Measurements from ENCODE around the gene GCDH. TPM values are rescaled to one million over a fixed set of nuclear protein-coding genes. Genes with fewer than 3 reads are reported as not detected.
"Not testable (repeated sequence)": the region's sequence is repeated elsewhere in the genome, so short reads cannot be mapped to it uniquely, and the experiment has no call there.

The GCDH gene
- total RNA-seq, 6 experiments from 2014 or later: 42.2 to 119 (median 59.5) TPM

- WGBS (ENCODE audit: insufficient coverage, low coverage, low lambda C conversion rate, missing lambda C conversion rate): 47% methylated on average over 2 of the region's 5 CpGs
- no peak overlapping the region for H3K4me3 ChIP-seq
- H3K27ac ChIP-seq: no peak overlapping the region
- H3K4me1 ChIP-seq: peaks cover 0 to 29% (median 6%) of the 10 kb centered on the region in 4 donors
- H3K9me3 ChIP-seq: peaks cover 0 to 5% (median 0%) of the 10 kb centered on the region in 4 donors
- H3K27me3 ChIP-seq: no peaks in the 10 kb centered on the region
- DNase-seq: no peak
- no peak for TF ChIP-seq POLR2A (IDR thresholded peaks at IDR 0.05)
- TF ChIP-seq, protein P1, sequence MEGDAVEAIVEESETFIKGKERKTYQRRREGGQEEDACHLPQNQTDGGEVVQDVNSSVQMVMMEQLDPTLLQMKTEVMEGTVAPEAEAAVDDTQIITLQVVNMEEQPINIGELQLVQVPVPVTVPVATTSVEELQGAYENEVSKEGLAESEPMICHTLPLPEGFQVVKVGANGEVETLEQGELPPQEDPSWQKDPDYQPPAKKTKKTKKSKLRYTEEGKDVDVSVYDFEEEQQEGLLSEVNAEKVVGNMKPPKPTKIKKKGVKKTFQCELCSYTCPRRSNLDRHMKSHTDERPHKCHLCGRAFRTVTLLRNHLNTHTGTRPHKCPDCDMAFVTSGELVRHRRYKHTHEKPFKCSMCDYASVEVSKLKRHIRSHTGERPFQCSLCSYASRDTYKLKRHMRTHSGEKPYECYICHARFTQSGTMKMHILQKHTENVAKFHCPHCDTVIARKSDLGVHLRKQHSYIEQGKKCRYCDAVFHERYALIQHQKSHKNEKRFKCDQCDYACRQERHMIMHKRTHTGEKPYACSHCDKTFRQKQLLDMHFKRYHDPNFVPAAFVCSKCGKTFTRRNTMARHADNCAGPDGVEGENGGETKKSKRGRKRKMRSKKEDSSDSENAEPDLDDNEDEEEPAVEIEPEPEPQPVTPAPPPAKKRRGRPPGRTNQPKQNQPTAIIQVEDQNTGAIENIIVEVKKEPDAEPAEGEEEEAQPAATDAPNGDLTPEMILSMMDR (IDR thresholded peaks at IDR 0.05): no peak
- no peaks in the 10 kb centered on the region for H3K36me3 ChIP-seq
- intact Hi-C loops (cut with DNase I): loop anchor here in 1 of 2 donors (10.0 kb wide), 1 partner anchor 47 kb away; the partner anchor contains the start of genes CALR and FARSA
- ATAC-seq: no peak
Observed at GRCh38 chr19:12888006-12888603, 2.9 kb upstream of the GCDH start.

- WGBS (ENCODE audit: insufficient coverage, low coverage, low lambda C conversion rate, missing lambda C conversion rate): 36% methylated on average over 9 of the region's 10 CpGs
- DNase-seq; H3K9me3 ChIP-seq; ATAC-seq; H3K27me3 ChIP-seq; intact Hi-C loops (cut with DNase I); H3K4me3 ChIP-seq: not testable (repeated sequence)
- H3K36me3 ChIP-seq: peaks cover 0 to 22% (median 0%) of the 10 kb centered on the region in 4 donors
- peaks cover 0 to 16% (median 6%) of the 10 kb centered on the region in 4 donors for H3K4me1 ChIP-seq
- peak overlapping the region in 1 of 3 donors; percentile 59 for H3K27ac ChIP-seq
Observed at GRCh38 chr19:12890299-12890786, 617 bp upstream of the GCDH start.

- intact Hi-C loops (cut with DNase I): no loop called here
- Histone ChIP-seq H3K4me1 (peaks cover 0 to 16% (median 6%) of the 10 kb centered on the region in 4 donors), H3K36me3 (peaks cover 0 to 29% (median 4%) of the 10 kb centered on the region in 4 donors), H3K9me3 (no peaks in the 10 kb centered on the region), H3K4me3 (peak overlapping the region; percentile 92 to 96 (median 95)), H3K27me3 (no peaks in the 10 kb centered on the region), H3K27ac (peak overlapping the region in 2 of 3 donors; percentile 79 to 83)
- ATAC-seq: peak; percentile 1 to 58 (median 24)
- DNase-seq: peak in 1 of 3 donors; percentile 74
- 0% methylated on average over 7 of the region's 26 CpGs for WGBS (ENCODE audit: insufficient coverage, low coverage, low lambda C conversion rate, missing lambda C conversion rate)
- TF ChIP-seq POLR2A (IDR thresholded peaks at IDR 0.05): no peak
Observed at GRCh38 chr19:12891553-12892021, 627 bp downstream of the GCDH start.

- H3K27me3 ChIP-seq: no peaks in the 10 kb centered on the region
- H3K27ac ChIP-seq: no peak overlapping the region
- H3K4me1 ChIP-seq: peaks cover 0 to 16% (median 6%) of the 10 kb centered on the region in 4 donors
- H3K36me3 ChIP-seq: peaks cover 0 to 46% (median 10%) of the 10 kb centered on the region in 4 donors
- intact Hi-C loops (cut with DNase I): no loop called here
- no peaks in the 10 kb centered on the region for H3K9me3 ChIP-seq
- H3K4me3 ChIP-seq: no peak overlapping the region
- no peak for DNase-seq
- TF ChIP-seq, protein P1 (IDR thresholded peaks at IDR 0.05): no peak
- TF ChIP-seq POLR2A (IDR thresholded peaks at IDR 0.05): no peak
- WGBS (ENCODE audit: insufficient coverage, low coverage, low lambda C conversion rate, missing lambda C conversion rate): 57% methylated on average over 2 of the region's 5 CpGs
- no peak for ATAC-seq
Observed at GRCh38 chr19:12893582-12893981, 2.6 kb downstream of the GCDH start.

GRCh38 chr19:12896460-12896859 lies 5.5 kb downstream of the GCDH start:
- H3K36me3 ChIP-seq: peaks cover 0 to 53% (median 10%) of the 10 kb centered on the region in 4 donors
- DNase-seq (no peak), ATAC-seq (no peak)
- WGBS (ENCODE audit: insufficient coverage, low coverage, low lambda C conversion rate, missing lambda C conversion rate): 100% methylated on average over 2 of the region's 17 CpGs
- no peak overlapping the region for H3K27ac ChIP-seq
- no peaks in the 10 kb centered on the region for H3K9me3 ChIP-seq
- intact Hi-C loops (cut with DNase I): no loop called here
- H3K4me3 ChIP-seq: no peak overlapping the region
- TF ChIP-seq, protein P1 (IDR thresholded peaks at IDR 0.05): no peak
- no peak for TF ChIP-seq POLR2A (IDR thresholded peaks at IDR 0.05)
- H3K27me3 ChIP-seq: no peaks in the 10 kb centered on the region
- peaks cover 0 to 12% (median 5%) of the 10 kb centered on the region in 4 donors for H3K4me1 ChIP-seq

Measured in right lobe of liver (tissue), 6 donors.